ENCODE results near the gene LIM2. TPM values are rescaled to one million over a fixed set of nuclear protein-coding genes. Genes with fewer than 3 reads are reported as not detected.

The LIM2 gene
- polyA plus RNA-seq, 2 of the 4 experiments (the other 2 are of a cell fraction) = not detected

DNA sequence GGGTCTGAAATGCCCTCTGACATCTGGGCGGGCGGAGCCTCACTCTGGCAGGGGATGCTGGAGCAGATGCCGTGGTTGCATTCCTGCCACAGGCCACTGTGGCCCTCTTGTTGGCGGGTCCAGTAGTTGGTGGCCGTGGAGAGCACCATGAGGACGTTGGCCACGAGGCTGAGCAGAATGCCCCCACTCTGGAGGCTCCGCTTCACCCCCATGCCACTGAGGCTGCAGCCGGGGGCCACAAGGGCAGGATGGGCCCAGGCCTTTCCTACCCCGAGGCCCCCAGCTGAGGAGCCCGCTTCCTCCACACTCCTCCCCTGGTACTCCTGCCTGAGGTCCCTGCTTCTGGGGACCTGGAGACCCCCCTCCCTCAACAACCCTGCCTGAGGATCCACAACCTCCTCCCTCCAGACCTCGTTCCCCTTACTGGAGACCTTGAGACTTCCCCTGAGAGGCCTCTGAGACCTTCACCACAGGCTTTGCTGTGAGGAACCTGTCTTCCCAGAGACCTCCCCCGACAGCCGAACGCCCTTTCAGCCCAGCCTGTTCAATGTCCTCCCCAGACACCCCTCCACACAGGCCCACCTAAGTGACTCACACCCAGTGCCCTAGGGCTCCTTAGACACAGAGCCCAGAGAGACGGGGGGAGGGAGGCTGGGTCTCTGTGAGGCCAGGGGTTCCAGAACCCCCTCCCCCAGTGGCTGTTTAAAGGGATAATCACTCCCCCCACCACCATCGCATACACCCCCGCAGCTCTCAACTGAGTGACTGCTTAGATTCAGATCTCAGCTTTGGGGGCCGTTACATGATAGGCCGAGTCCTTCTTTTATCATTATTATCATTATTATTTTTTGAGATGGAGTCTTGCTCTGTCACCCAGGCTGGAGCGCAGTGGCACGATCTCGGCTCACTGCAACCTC, 19.1 kb downstream of the LIM2 start, which contains the start of gene CLDND2:
Gene CLDND2 (minus strand): TSS at position 638 of the 917 bp plus-strand sequence. CDS start 426 bp downstream, at position 212.
- DNase-seq (ENCODE audit: low read depth in 1 of 2, low spot score in 1 of 2) (no peak), ATAC-seq (0 out of 6 replicates have a peak, but pooled peaks of 1 of the 2 experiments have one; percentile 0), FAIRE-seq (no peak)
- 70% methylated on average over 23 of the region's 23 CpGs for WGBS (ENCODE audit: missing lambda C conversion rate)
- Histone ChIP-seq H3K4me2 (peak within 1 kb of the TSS; percentile 99), H3K4me3 (peak within 1 kb of the TSS; percentile 61), H3K27ac (peak within 1 kb of the TSS; percentile 94 to 97), H3K9me3 (no peaks in the 10 kb centered on the region), H3K4me1 (peaks cover 25% of the 10 kb centered on the region)
- ChIA-PET POLR2A (interaction anchor here (0.8 to 1.8 kb wide), 5 partner anchors 9 to 335 kb away, joined by 3 to 59 read pairs (median 4); no protein-coding TSS in a partner anchor), CTCF (interaction anchor here (1.0 to 5.7 kb wide), 7 partner anchors 13 to 293 kb away, joined by 3 to 28 read pairs (median 5); no protein-coding TSS in a partner anchor)
- no peak for TF ChIP-seq HDAC2 (IDR thresholded peaks at IDR 0.05)
- TF ChIP-seq, protein P1, sequence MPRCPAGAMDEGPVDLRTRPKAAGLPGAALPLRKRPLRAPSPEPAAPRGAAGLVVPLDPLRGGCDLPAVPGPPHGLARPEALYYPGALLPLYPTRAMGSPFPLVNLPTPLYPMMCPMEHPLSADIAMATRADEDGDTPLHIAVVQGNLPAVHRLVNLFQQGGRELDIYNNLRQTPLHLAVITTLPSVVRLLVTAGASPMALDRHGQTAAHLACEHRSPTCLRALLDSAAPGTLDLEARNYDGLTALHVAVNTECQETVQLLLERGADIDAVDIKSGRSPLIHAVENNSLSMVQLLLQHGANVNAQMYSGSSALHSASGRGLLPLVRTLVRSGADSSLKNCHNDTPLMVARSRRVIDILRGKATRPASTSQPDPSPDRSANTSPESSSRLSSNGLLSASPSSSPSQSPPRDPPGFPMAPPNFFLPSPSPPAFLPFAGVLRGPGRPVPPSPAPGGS (IDR thresholded peaks at IDR 0.05) = no peak
- no peak for TF ChIP-seq TP53 (CRISPR knock-in tag; IDR thresholded peaks at IDR 0.05)
- TF ChIP-seq BHLHE40 (IDR thresholded peaks at IDR 0.05; ENCODE audit: low read depth, low read length) = no peak
- no peak for TF ChIP-seq MAFK (IDR thresholded peaks at IDR 0.05; ENCODE audit: partially characterized antibody)
- no peak for TF ChIP-seq NR3C1 (IDR thresholded peaks at IDR 0.05)
- TF ChIP-seq KDM5A (IDR thresholded peaks at IDR 0.05) = no peak

DNA sequence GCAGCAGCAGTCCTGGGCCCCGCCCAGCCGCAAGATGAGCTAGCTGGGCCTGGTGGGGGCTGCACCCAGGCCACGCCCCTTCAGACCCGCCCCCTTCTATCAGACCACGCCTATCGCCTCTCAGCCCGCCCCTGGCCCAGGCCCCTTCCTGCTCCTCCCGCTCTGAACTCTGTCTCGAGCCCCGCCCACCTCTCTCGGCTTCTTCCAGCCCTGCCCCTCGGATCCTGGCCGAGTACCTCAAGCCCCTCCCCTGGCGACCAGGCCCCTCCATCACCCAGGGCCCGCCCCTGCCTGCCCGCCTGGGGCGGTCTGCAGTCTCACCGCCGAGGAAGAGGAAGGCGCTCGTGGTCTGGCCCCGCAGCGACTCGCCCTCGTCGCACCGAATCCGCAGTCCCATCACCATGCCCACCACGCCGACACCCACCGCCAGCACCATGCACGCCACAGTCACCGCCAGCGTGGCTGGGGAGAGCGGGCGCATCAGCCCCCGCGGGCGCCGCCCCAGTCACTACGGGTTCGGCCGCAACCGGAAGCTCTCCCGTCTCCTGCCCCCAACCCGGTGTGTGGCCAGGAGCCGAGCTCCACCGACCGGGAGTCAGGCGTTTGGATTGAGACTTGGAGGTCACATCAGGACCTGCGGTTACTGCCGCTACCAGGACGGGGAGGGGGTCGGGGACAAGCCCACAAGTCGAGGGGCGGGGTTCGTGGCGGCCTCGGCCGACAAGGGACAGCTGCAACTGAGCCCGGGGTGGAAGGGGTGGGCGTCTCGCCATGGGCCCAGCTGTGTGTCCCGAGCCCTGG, 20.0 kb downstream of the LIM2 start:
- H3K4me3 ChIP-seq = peak overlapping the region; percentile 61
- peak; percentile 93 to 99 for DNase-seq (ENCODE audit: low read depth in 1 of 2, low spot score in 1 of 2)
- H3K4me1 ChIP-seq = peaks cover 33% of the 10 kb centered on the region
- peak overlapping the region; percentile 96 to 97 for H3K27ac ChIP-seq
- 2% methylated on average over 34 of the region's 64 CpGs for WGBS (ENCODE audit: missing lambda C conversion rate)
- peak; percentile 92 for TF ChIP-seq POLR2A (IDR thresholded peaks at IDR 0.05; ENCODE audit: low read length)
- 0 out of 2 replicates have a peak, but pooled peaks have one; percentile 34 for TF ChIP-seq TFCP2L1 (CRISPR knock-in tag; IDR thresholded peaks at IDR 0.05)
- no peak for TF ChIP-seq MAFK (IDR thresholded peaks at IDR 0.05; ENCODE audit: partially characterized antibody)
- TF ChIP-seq TP53 (CRISPR knock-in tag; IDR thresholded peaks at IDR 0.05) = 0 out of 2 replicates have a peak, but pooled peaks have one; percentile 49
- no peak for TF ChIP-seq JUNB (IDR thresholded peaks at IDR 0.05)
- TF ChIP-seq GATA3 (IDR thresholded peaks at IDR 0.05; ENCODE audit: borderline replicate concordance) = no peak
- TF ChIP-seq, protein P1 (IDR thresholded peaks at IDR 0.05) = peak; percentile 35; the same call in 1 of the 3 replicates
- TF ChIP-seq RAD21 (conservative IDR thresholded peaks at IDR 0.05 in 1 of 2, IDR thresholded peaks at IDR 0.05 in 1 of 2) = peak in 1 of 2 experiments; percentile 18; a peak in 1 of 5 replicates
- TF ChIP-seq, protein P2, sequence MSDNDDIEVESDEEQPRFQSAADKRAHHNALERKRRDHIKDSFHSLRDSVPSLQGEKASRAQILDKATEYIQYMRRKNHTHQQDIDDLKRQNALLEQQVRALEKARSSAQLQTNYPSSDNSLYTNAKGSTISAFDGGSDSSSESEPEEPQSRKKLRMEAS (IDR thresholded peaks at IDR 0.05) = peak; percentile 89
- TF ChIP-seq PHF8 (IDR thresholded peaks at IDR 0.05; ENCODE audit: borderline replicate concordance, low read depth) = peak; percentile 77
- no peak for TF ChIP-seq KDM5A (IDR thresholded peaks at IDR 0.05)
- peak; percentile 25; the same call in 1 of the 2 replicates for TF ChIP-seq MAZ (IDR thresholded peaks at IDR 0.05; ENCODE audit: borderline replicate concordance, low read depth, low read length)
- TF ChIP-seq, protein P3, sequence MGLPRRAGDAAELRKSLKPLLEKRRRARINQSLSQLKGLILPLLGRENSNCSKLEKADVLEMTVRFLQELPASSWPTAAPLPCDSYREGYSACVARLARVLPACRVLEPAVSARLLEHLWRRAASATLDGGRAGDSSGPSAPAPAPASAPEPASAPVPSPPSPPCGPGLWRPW (IDR thresholded peaks at IDR 0.05) = no peak
- TF ChIP-seq, protein P4, sequence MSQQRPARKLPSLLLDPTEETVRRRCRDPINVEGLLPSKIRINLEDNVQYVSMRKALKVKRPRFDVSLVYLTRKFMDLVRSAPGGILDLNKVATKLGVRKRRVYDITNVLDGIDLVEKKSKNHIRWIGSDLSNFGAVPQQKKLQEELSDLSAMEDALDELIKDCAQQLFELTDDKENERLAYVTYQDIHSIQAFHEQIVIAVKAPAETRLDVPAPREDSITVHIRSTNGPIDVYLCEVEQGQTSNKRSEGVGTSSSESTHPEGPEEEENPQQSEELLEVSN (IDR thresholded peaks at IDR 0.05; ENCODE audit: borderline replicate concordance, low read depth) = 0 out of 2 replicates have a peak, but pooled peaks have one; percentile 65
- peak; percentile 29 to 80; a peak in 4 of 5 replicates for TF ChIP-seq JUN (IDR thresholded peaks at IDR 0.05)
- no peak for TF ChIP-seq ZSCAN20 (CRISPR knock-in tag; IDR thresholded peaks at IDR 0.05)
- TF ChIP-seq SMC3 (IDR thresholded peaks at IDR 0.05) = no peak
- TF ChIP-seq, protein P5, sequence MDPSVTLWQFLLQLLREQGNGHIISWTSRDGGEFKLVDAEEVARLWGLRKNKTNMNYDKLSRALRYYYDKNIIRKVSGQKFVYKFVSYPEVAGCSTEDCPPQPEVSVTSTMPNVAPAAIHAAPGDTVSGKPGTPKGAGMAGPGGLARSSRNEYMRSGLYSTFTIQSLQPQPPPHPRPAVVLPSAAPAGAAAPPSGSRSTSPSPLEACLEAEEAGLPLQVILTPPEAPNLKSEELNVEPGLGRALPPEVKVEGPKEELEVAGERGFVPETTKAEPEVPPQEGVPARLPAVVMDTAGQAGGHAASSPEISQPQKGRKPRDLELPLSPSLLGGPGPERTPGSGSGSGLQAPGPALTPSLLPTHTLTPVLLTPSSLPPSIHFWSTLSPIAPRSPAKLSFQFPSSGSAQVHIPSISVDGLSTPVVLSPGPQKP (IDR thresholded peaks at IDR 0.05; ENCODE audit: low read depth, low read length) = no peak
- ChIA-PET POLR2A (interaction anchor here (0.6 to 1.8 kb wide), 9 partner anchors 8 to 822 kb away, joined by 3 to 59 read pairs (median 3); partner anchors contain the start of gene PPP2R1A), CTCF (interaction anchor here (1.0 to 5.7 kb wide), 8 partner anchors 14 to 294 kb away, joined by 3 to 28 read pairs (median 5); no protein-coding TSS in a partner anchor)
- H3K9me3 ChIP-seq = no peaks in the 10 kb centered on the region
- ATAC-seq = peak; percentile 57 to 82
- no peak for FAIRE-seq
- H3K4me2 ChIP-seq = peak overlapping the region; percentile 99

All from A549 (cell line).